ENCODE results near the gene PCSK9. TPM values are rescaled to one million over a fixed set of nuclear protein-coding genes. Genes with fewer than 3 reads are reported as not detected.

Gene PCSK9
- total and polyA plus RNA-seq, 4 donors: 10.8 to 112 (median 58.5) TPM

GRCh38 chr1:55081905-55082296 lies 42.6 kb downstream of the PCSK9 start:
- Histone ChIP-seq H3K27me3 (ENCODE audit: control insufficient read depth in 4 of 4, insufficient read depth in 4 of 4, low read length in 3 of 4) (no peaks in the 10 kb centered on the region), H3K4me3 (ENCODE audit: low read depth in 1 of 3, low read length in 3 of 3) (no peak overlapping the region), H3K4me1 (ENCODE audit: control insufficient read depth in 4 of 4, insufficient read depth in 4 of 4, low read length in 3 of 4) (no peaks in the 10 kb centered on the region), H3K36me3 (ENCODE audit: control insufficient read depth in 4 of 4, insufficient read depth in 3 of 4, low read depth in 1 of 4, low read length in 3 of 4) (peaks cover 8 to 81% (median 70%) of the 10 kb centered on the region in 4 donors), H3K27ac (ENCODE audit: low read depth in 1 of 2, low read length in 2 of 2) (no peak overlapping the region), H3K9me3 (ENCODE audit: control insufficient read depth in 4 of 4, low read length in 3 of 4) (no peaks in the 10 kb centered on the region), H3K9ac (ENCODE audit: low read depth in 1 of 2, low read length in 2 of 2) (no peak overlapping the region)
- 67% methylated on average over 2 of the region's 2 CpGs for WGBS
- no peak for TF ChIP-seq HNF4G (IDR thresholded peaks at IDR 0.05)
- no peak for TF ChIP-seq ZBTB33 (IDR thresholded peaks at IDR 0.05)
- TF ChIP-seq EGR1 (IDR thresholded peaks at IDR 0.05; ENCODE audit: low read depth in 2 of 2): no peak
- TF ChIP-seq HNF4A (conservative IDR thresholded peaks at IDR 0.05): no peak
- no peak for TF ChIP-seq TAF1 (conservative IDR thresholded peaks at IDR 0.05)
- TF ChIP-seq RXRA (IDR thresholded peaks at IDR 0.05): no peak
- no peak for TF ChIP-seq ATF3 (IDR thresholded peaks at IDR 0.05)
- no peak for TF ChIP-seq RAD21 (IDR thresholded peaks at IDR 0.05)
- TF ChIP-seq REST (IDR thresholded peaks at IDR 0.05): no peak
- TF ChIP-seq YY1 (IDR thresholded peaks at IDR 0.05): no peak
- TF ChIP-seq GABPA (IDR thresholded peaks at IDR 0.05 in 1 of 2, conservative IDR thresholded peaks at IDR 0.05 in 1 of 2): no peak
- no peak for TF ChIP-seq CTCF (IDR thresholded peaks at IDR 0.05; ENCODE audit: low read depth, low read length, missing input control)
- no peak for TF ChIP-seq NR2F2 (IDR thresholded peaks at IDR 0.05)
- no peak for TF ChIP-seq JUND (IDR thresholded peaks at IDR 0.05)
- no peak for TF ChIP-seq MAX (IDR thresholded peaks at IDR 0.05)
- TF ChIP-seq SP1 (IDR thresholded peaks at IDR 0.05): no peak
- no peak for DNase-seq (ENCODE audit: low spot score)

GRCh38 chr1:55084257-55084656 lies 44.9 kb downstream of the PCSK9 start:
- 98% methylated on average over 7 of the region's 7 CpGs for WGBS
- Histone ChIP-seq H3K9me3 (ENCODE audit: control insufficient read depth in 4 of 4, low read length in 3 of 4) (no peaks in the 10 kb centered on the region), H3K4me1 (ENCODE audit: control insufficient read depth in 4 of 4, insufficient read depth in 4 of 4, low read length in 3 of 4) (no peaks in the 10 kb centered on the region)
- TF ChIP-seq EGR1 (IDR thresholded peaks at IDR 0.05; ENCODE audit: low read depth in 2 of 2) (no peak), MAX (IDR thresholded peaks at IDR 0.05) (no peak), NR2F2 (IDR thresholded peaks at IDR 0.05) (no peak), HNF4A (conservative IDR thresholded peaks at IDR 0.05) (no peak), SP1 (IDR thresholded peaks at IDR 0.05) (no peak), CTCF (IDR thresholded peaks at IDR 0.05; ENCODE audit: low read depth, low read length, missing input control) (no peak), HNF4G (IDR thresholded peaks at IDR 0.05) (no peak), RAD21 (IDR thresholded peaks at IDR 0.05) (no peak), REST (IDR thresholded peaks at IDR 0.05) (no peak), JUND (IDR thresholded peaks at IDR 0.05) (no peak), TAF1 (conservative IDR thresholded peaks at IDR 0.05) (no peak), ATF3 (IDR thresholded peaks at IDR 0.05) (no peak)

More at GRCh38 chr1:55084257-55084656, 44.9 kb downstream of the PCSK9 start:
- Histone ChIP-seq H3K27me3 (ENCODE audit: control insufficient read depth in 4 of 4, insufficient read depth in 4 of 4, low read length in 3 of 4) (no peaks in the 10 kb centered on the region), H3K36me3 (ENCODE audit: control insufficient read depth in 4 of 4, insufficient read depth in 3 of 4, low read depth in 1 of 4, low read length in 3 of 4) (peaks cover 10 to 81% (median 72%) of the 10 kb centered on the region in 4 donors), H3K27ac (ENCODE audit: low read depth in 1 of 2, low read length in 2 of 2) (no peak overlapping the region), H3K4me3 (ENCODE audit: low read depth in 1 of 3, low read length in 3 of 3) (no peak overlapping the region), H3K9ac (ENCODE audit: low read depth in 1 of 2, low read length in 2 of 2) (no peak overlapping the region)
- DNase-seq (ENCODE audit: low spot score): no peak

Data from liver (tissue), 9 donors.